Inferior parietal cortex (tissue), 1 donor: ENCODE measurements around the gene DOCK6.
A peak's percentile ranks its signal among the peaks of the same experiment; 100 is the strongest.
"Not testable (repeated sequence)": the region's sequence is repeated elsewhere in the genome, so short reads cannot be mapped to it uniquely, and the experiment has no call there.

Source experiments
- DNase-seq: peaks from one replicate; pipeline ENCODE4 v3.0.0-alpha.2; 2016; ENCODE audit errors: extremely low spot score

The DOCK6 gene

GRCh38 chr19:11174336-11174735 is 88.0 kb downstream of the DOCK6 start:
- no peak for DNase-seq

DNA sequence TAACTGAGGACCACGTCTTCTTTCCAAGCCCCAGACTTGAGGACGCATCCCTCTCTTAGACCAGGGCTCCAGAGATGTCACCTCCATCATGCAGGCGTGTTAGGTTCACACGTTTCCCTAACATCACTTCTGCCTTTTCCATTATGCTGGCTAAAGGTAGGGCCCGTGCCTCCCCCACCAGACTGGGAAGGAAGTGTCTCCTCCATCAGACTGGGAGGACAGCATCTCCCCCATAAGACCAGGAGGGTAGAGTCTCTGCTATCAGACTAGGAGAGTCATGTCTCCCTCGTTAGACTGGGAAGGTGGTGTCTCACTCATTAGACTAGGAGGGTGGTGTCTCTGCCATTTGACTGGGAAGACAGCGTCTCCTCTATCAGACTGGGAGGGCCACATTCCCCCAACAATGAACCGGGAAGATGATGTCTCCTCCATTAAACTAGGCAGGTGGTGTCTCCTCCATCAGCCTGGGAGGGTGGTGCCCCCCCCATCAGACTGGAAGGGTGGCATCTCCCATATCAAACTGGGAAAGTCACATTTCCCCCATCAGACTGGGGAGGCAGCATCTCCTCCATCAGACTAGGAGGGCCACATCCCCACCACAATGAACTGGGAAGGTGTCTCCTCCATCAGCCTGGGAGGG is 88.7 kb downstream of the DOCK6 start:
- DNase-seq: no peak

DNA sequence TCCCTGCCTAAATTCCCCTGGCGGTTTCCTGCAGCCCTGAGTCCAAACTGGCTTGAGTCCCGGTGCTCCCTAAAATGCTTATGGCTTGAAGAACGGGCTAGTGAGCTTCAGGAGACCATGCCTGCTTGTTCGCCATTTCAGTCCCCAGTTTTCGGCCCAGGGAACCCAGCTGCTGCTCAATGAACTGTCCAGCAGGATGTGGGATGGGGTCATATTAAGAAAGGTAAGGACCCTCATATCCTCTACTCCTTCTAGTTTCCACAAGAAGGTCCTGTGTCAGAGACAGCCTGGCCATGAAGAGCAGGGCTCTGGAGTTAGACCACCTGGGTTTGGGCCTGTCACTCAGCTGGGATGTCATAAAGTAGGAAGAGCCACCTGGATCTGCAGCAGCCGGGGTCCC is 89.7 kb downstream of the DOCK6 start:
- no peak for DNase-seq

GRCh38 chr19:11171144-11171543 is 91.2 kb downstream of the DOCK6 start:
- DNase-seq: no peak

DNA sequence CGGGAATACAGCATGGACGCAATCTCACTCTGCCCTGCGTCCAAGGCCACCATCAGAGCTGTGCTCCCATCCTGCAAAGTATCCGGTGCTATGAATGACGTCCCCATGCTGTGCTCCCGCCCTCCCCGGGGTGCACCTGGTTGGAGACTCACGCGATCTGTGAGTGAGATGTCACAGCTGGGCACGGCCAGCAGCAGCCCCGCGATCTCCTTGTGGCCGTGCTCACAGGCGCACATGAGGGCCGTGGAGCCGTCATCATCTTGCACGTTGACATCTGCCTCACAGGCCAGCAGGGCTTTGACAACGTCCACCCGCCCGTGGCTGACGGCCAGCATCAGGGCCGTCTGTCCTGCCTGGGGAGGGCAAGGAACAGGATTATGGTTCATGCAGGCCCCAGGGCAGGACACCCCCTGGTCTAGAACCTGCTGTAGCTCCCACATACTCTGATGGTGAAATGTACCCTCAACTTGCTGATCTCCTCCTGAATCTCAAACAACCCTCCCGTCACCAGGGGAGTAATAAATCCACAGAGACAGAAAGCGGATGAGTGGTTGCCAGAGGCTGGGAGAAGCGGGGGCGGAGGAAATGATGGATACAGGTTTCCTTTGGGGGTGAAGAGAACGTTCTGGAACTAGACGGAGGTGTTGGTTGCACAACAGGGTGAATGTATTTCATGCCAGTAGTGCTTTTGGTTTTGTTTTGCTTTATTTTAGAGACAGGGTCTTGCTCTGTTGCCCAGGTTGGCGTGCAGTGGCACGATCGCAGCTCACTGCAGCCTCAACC is 92.2 kb downstream of the DOCK6 start:
- no peak for DNase-seq

- no peak for DNase-seq
Observed at GRCh38 chr19:11168568-11168967, 93.8 kb downstream of the DOCK6 start.

- no peak for DNase-seq
Observed at GRCh38 chr19:11166281-11167142, 95.8 kb downstream of the DOCK6 start.

GRCh38 chr19:11165486-11166030 is 96.8 kb downstream of the DOCK6 start:
- DNase-seq: no peak

DNA sequence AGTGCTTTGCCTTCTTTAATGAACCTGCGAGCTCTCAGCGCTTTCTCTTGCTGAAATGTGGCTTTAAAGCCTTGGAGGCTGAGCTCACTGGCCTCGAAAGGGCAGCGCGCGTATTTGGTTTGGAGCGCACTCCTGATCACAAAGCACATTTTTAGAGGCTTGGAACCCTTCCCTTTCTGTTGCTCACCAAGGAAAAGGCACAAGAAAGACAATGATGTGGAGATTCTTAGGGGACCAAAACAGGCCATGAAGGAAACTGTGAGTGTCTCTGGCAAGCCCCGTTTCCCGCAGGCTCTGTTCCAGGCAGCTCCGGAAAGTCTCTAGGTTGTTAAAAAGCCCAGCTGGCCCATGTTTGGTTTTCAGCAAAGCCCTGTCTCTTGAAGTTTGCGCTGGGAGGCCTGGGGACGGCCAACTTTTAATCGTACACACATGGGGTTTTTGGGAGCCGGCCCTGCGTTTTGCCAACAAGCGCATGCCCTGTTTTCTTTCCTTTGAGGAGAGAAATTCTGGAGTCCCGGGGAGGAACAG is 97.4 kb downstream of the DOCK6 start:
- DNase-seq: peak; percentile 16

GRCh38 chr19:11164296-11164695 is 98.0 kb downstream of the DOCK6 start:
- DNase-seq: no peak

DNA sequence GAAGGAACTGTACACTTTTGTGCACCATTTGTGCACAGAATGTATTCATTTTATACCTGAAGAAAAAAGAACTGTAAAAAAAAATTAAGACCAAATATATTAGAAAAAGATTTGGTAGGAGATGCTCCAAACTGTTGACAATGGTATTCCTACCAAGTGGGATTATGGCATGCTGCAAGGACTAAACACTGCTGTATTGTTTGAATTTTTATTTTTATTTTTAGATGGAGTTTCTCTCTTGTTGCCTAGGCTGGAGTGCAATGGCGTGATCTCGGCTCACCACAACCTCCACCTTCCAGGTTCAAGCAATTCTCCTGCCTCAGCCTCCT is 101.9 kb downstream of the DOCK6 start:
- DNase-seq: not testable (repeated sequence)

DNA sequence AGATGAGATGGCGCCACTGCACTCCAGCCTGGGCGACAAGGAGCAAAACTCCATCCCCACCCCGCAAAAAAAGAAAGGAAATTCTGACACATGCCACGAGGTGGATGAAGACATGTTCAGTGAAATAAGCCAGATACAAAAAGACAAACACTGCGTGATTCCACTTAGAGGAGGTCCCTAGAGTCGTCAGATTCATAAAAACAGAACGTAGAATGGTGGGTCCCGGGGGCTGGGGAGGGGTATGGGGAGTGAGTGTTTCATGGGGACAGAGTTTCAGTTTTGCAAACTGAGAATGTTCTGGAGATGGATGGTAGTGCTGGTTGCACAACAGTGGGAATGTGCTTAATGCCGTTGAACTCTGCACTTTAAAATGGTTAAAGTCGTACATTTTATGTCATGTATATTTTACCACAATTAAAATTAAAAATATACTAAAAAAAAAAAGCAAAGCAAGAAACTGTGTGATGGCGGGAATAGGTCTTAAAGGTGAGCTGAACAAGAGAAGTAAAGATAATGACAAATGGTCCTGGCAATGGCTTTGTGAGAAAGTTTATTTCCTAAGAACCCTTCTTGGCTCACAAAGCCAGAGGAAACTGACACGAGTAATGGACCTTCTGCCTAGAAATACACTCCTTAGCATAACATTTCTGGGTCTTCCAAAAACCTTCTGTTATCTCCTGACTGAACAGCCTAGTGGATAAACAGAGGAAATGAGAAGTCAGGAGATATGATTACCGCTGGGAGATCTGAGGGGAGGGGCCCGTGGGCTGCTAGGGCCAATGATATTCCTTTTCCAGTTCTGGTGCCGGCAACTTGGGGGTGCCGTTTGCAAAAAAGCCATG is 102.5 kb downstream of the DOCK6 start:
- DNase-seq: no peak

GRCh38 chr19:11155373-11156120 is 106.8 kb downstream of the DOCK6 start, which contains the start of gene SPC24:
SPC24 (minus strand) TSS chr19:11155782; CDS start chr19:11155776, 6 bp downstream.
- DNase-seq: peak; percentile 99

GRCh38 chr19:11154683-11155047 is 107.7 kb downstream of the DOCK6 start:
- DNase-seq: no peak

- no peak for DNase-seq
Observed at GRCh38 chr19:11152318-11153062, 109.8 kb downstream of the DOCK6 start.

- no peak for DNase-seq
Observed at GRCh38 chr19:11151181-11151580, 111.1 kb downstream of the DOCK6 start.
